HepG2 (cell line): ENCODE results near the gene IFT88. TPM values are rescaled to one million over a fixed set of nuclear protein-coding genes. Genes with fewer than 3 reads are reported as not detected.

Experiments
- ATAC-seq: fragments of 200-7000 bp; cut with Tn5 transposase; 3 replicates; pipeline ENCODE4 v1.9.1; 2020; ENCODE audit warnings: mild to moderate bottlenecking, moderate library complexity
- BruUV-seq: library from RNA; stranded (reverse); fragments of 400-500 nt; replicated peaks from 2 replicates; lab custom pipeline; 2021; lab: Mats Ljungman, UMichigan
- CTCF ChIA-PET: fragments of 300-600 bp; formaldehyde crosslinking; extraction: SDS; loops from one replicate; lab custom pipeline; 2021; ENCODE audit warnings: low total read pairs, inconsistent platforms, low intra/inter-chr PET ratio; lab: Yijun Ruan, JAX
- POLR2A ChIA-PET: fragments of 350-600 bp; sonication (Branson Sonifier 250); formaldehyde crosslinking; loops from one replicate; lab custom pipeline; 2020; ENCODE audit warnings: antibody characterized with exemption, inconsistent platforms; lab: Yijun Ruan, JAX
- DNase-seq: peaks from one replicate; pipeline ENCODE4 v3.0.0-alpha.2; 2015; ENCODE audit warnings: low spot score
- FAIRE-seq: peaks from 3 replicates; lab custom pipeline; 2011; peaks lifted over from hg19 to GRCh38; lab: Jason Lieb, UNC
- H2AFZ ChIP-seq: one replicate; pipeline ENCODE4 v1.6.1; 2011; ENCODE audit warnings: low read length, inconsistent platforms
- H3K27ac ChIP-seq: fragments of 300-600 bp; 3 replicates; pipeline ENCODE4 v1.8.0; 2011; ENCODE audit warnings: mixed run types, mild to moderate bottlenecking, mixed read lengths, low read length, inconsistent platforms; ENCODE audit not compliant: insufficient read depth; ENCODE audit errors: extremely low read length
- H3K27me3 ChIP-seq, 2 experiments: fragments of 200-600 bp in 1 of 2; 2 replicates in 1 of 2; 3 replicates in 1 of 2; pipeline versions ENCODE4 v1.6.0 to v1.8.0; 2011; ENCODE audit warnings: low read length in 2 of 2, mild to moderate bottlenecking in 2 of 2, moderate library complexity in 2 of 2, inconsistent platforms in 1 of 2; ENCODE audit not compliant: insufficient read depth in 2 of 2, control insufficient read depth in 1 of 2
- H3K36me3 ChIP-seq, 2 experiments: fragments of 200-600 bp in 1 of 2; replicated peaks in 1 of 2; 2 replicates in 1 of 2; 3 replicates in 1 of 2; pipeline versions ENCODE4 v1.5.1 to v1.8.0; 2011; ENCODE audit warnings: low read length in 2 of 2, inconsistent platforms in 1 of 2; ENCODE audit not compliant: insufficient read depth in 2 of 2, control insufficient read depth in 1 of 2
- H3K4me1 ChIP-seq: 2 replicates; pipeline ENCODE4 v1.5.1; 2012; ENCODE audit warnings: low read length, inconsistent platforms; ENCODE audit not compliant: insufficient read depth
- H3K4me2 ChIP-seq: 2 replicates; pipeline ENCODE4 v1.6.0; 2011; ENCODE audit warnings: low read depth, low read length, inconsistent platforms
- H3K4me3 ChIP-seq, 3 experiments: fragments of 200-600 bp in 1 of 3; sonication (generic), shearing (Covaris generic) in 1 of 3; replicated peaks in 1 of 3; 2 replicates each; pipeline ENCODE4 v1.5.1; 2011 to 2016; ENCODE audit warnings: low read length in 3 of 3, inconsistent platforms in 2 of 3, low read depth in 2 of 3, mild to moderate bottlenecking in 2 of 3, control low read depth in 1 of 3, mixed read lengths in 1 of 3; ENCODE audit not compliant: insufficient read depth in 1 of 3
- H3K79me2 ChIP-seq: one replicate; pipeline ENCODE4 v1.6.1; 2011; ENCODE audit warnings: low read length, inconsistent platforms; ENCODE audit not compliant: insufficient read depth
- H3K9ac ChIP-seq: 2 replicates; pipeline ENCODE4 v1.6.0; 2011; ENCODE audit warnings: mild to moderate bottlenecking, low read depth, low read length, inconsistent platforms; ENCODE audit not compliant: insufficient read depth
- H3K9me3 ChIP-seq: 2 replicates; pipeline ENCODE4 v1.5.1; 2012; ENCODE audit warnings: mild to moderate bottlenecking, low read length
- H4K20me1 ChIP-seq: 2 replicates; pipeline ENCODE4 v1.6.0; 2011; ENCODE audit warnings: inconsistent platforms, mild to moderate bottlenecking, low read length, moderate library complexity; ENCODE audit not compliant: insufficient read depth
- HOXA9 ChIP-seq: sonication (generic); formaldehyde crosslinking; IDR thresholded peaks from 2 replicates; pipeline ENCODE4 v1.8.1; 2022; ENCODE audit warnings: missing genetic modification reagents, mild to moderate bottlenecking, moderate library complexity, borderline replicate concordance
- HOXD1 ChIP-seq: sonication (generic); formaldehyde crosslinking; IDR thresholded peaks from 2 replicates; pipeline ENCODE4 v1.5.0; 2020; ENCODE audit warnings: missing genetic modification reagents
- SRF ChIP-seq: IDR thresholded peaks from 2 replicates; pipeline ENCODE4 v1.6.1; 2011; ENCODE audit warnings: mild to moderate bottlenecking, low read depth, low read length, moderate library complexity
- TAF15 ChIP-seq: fragments of 200-400 bp; formaldehyde crosslinking; IDR thresholded peaks from one replicate; pipeline ENCODE4 v1.6.1; 2018; ENCODE audit warnings: mild to moderate bottlenecking, low read depth, low read length; ENCODE audit not compliant: poor library complexity, severe bottlenecking
- TEAD2 ChIP-seq: sonication (generic); formaldehyde crosslinking; IDR thresholded peaks from 2 replicates; pipeline ENCODE4 v1.9.0; 2021; ENCODE audit warnings: missing genetic modification reagents
- TOPORS ChIP-seq: sonication (generic); formaldehyde crosslinking; IDR thresholded peaks from 2 replicates; pipeline ENCODE4 v1.8.0; 2023; ENCODE audit warnings: mild to moderate bottlenecking, missing genetic modification reagents
- XRCC5 ChIP-seq: fragments of 200-400 bp; formaldehyde crosslinking; optimal IDR thresholded peaks from 2 replicates; pipeline ENCODE3; 2017; ENCODE audit warnings: mild to moderate bottlenecking, low read length
- ZNF101 ChIP-seq: sonication (generic); formaldehyde crosslinking; IDR thresholded peaks from 2 replicates; pipeline ENCODE4 v1.4.0; 2020; ENCODE audit warnings: mild to moderate bottlenecking, low read depth, missing genetic modification reagents, borderline replicate concordance
- ZNF124 ChIP-seq: sonication (generic); formaldehyde crosslinking; IDR thresholded peaks from 2 replicates; pipeline ENCODE4 v1.4.0; 2020; ENCODE audit warnings: missing genetic modification reagents
- ZNF468 ChIP-seq: sonication (generic); formaldehyde crosslinking; IDR thresholded peaks from 2 replicates; pipeline ENCODE4 v1.8.0; 2022; ENCODE audit warnings: mild to moderate bottlenecking, moderate library complexity, missing genetic modification reagents
- ZNF564 ChIP-seq: sonication (generic); formaldehyde crosslinking; IDR thresholded peaks from 2 replicates; pipeline ENCODE4 v1.8.1; 2023; ENCODE audit warnings: mild to moderate bottlenecking, missing genetic modification reagents
- ZSCAN12 ChIP-seq: sonication (generic); formaldehyde crosslinking; IDR thresholded peaks from 2 replicates; pipeline ENCODE4 v1.9.0; 2021; ENCODE audit warnings: mild to moderate bottlenecking, missing genetic modification reagents
- in situ Hi-C: cut with HindIII; loops from 2 replicates; pipeline ENCODE4 v1.10.0; 2017; ENCODE audit warnings: low pct_unique_long_range_greater_than_20kb; ENCODE audit not compliant: extremely low pct_ligation_motif_present
- intact Hi-C: fragments of 100-400 bp; cut with micrococcal nuclease; formaldehyde crosslinking; loops from one replicate; pipeline ENCODE4 v1.10.0; 2022; ENCODE audit not compliant: unreplicated experiment
- polyA plus RNA-seq, 8 experiments: library from polyadenylated mRNA; depleted of rRNA in 3 of 8; stranded (reverse) in 7 of 8; unstranded in 1 of 8; fragments of >200 nt; fragmentation: Illumina TruSeq in 4 of 8; extraction: Trizol in 4 of 8; gene quantifications; 2 replicates each; pipeline versions ENCODE4 v1.2.1 to v1.2.3, GENCODE V29; 2011 to 2016; ENCODE audit warnings: low read depth in 4 of 8, missing spikeins in 1 of 8, mixed read lengths in 1 of 8; ENCODE audit not compliant: insufficient read depth in 1 of 8
- total RNA-seq, 5 experiments: library from RNA; depleted of rRNA; stranded (reverse); fragments of >200 nt; fragmentation: Illumina TruSeq; extraction: Trizol; gene quantifications; 2 replicates each; pipeline ENCODE4 v1.2.3, GENCODE V29; 2016; ENCODE audit warnings: low read depth in 1 of 5
- TF ChIP-seq, protein P1 (sequence below): IDR thresholded peaks from 2 replicates; pipeline ENCODE4 v1.6.1; 2016; ENCODE audit warnings: low read depth, borderline replicate concordance
- TF ChIP-seq, protein P2 (sequence below): sonication (generic); formaldehyde crosslinking; conservative IDR thresholded peaks from 2 replicates; pipeline ENCODE4 v1.5.0; 2020; ENCODE audit warnings: missing genetic modification reagents
- TF ChIP-seq, protein P3 (sequence below): sonication (generic); formaldehyde crosslinking; IDR thresholded peaks from 2 replicates; pipeline ENCODE4 v1.5.0; 2020; ENCODE audit warnings: missing genetic modification reagents, mild to moderate bottlenecking, borderline replicate concordance
- TF ChIP-seq, protein P4 (sequence below): sonication (generic); formaldehyde crosslinking; IDR thresholded peaks from 2 replicates; pipeline ENCODE4 v1.4.0; 2020; ENCODE audit warnings: mild to moderate bottlenecking, missing genetic modification reagents
- TF ChIP-seq, protein P5 (sequence below): sonication (generic); formaldehyde crosslinking; IDR thresholded peaks from 2 replicates; pipeline ENCODE4 v1.8.1; 2023; ENCODE audit warnings: mild to moderate bottlenecking, moderate library complexity, missing genetic modification reagents
- TF ChIP-seq, protein P6 (sequence below): sonication (generic); formaldehyde crosslinking; IDR thresholded peaks from 2 replicates; pipeline ENCODE4 v1.8.1; 2023; ENCODE audit warnings: mild to moderate bottlenecking, inconsistent platforms, moderate library complexity, missing genetic modification reagents, borderline replicate concordance

The IFT88 gene
- total and polyA plus RNA-seq, 2 of the 13 experiments (the other 11 are each of a cell fraction or from before 2014, with no cell fraction given), result 8.4 to 19.9 TPM

DNA sequence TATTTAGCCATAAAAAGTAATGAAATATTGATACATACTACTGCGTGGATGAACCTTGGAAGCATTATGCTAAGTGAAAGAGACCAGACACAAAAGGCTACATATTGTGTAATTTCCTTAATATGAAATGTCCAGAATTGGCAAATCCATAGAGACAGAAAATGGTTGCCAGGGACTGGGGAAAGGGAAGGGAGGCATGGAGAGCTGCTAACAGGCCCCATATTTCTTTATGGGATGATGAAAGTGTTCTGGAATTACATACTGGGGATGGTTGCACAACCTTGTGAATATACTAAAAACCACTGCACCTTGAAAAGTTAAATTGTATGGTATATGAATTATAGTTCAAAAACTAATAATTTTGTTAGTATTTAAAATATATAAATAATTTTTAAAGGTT is 3.6 kb downstream of the IFT88 start (continued):
- TF ChIP-seq, protein P1, sequence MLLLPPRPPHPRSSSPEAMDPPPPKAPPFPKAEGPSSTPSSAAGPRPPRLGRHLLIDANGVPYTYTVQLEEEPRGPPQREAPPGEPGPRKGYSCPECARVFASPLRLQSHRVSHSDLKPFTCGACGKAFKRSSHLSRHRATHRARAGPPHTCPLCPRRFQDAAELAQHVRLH (CRISPR knock-in tag), result no peak

DNA sequence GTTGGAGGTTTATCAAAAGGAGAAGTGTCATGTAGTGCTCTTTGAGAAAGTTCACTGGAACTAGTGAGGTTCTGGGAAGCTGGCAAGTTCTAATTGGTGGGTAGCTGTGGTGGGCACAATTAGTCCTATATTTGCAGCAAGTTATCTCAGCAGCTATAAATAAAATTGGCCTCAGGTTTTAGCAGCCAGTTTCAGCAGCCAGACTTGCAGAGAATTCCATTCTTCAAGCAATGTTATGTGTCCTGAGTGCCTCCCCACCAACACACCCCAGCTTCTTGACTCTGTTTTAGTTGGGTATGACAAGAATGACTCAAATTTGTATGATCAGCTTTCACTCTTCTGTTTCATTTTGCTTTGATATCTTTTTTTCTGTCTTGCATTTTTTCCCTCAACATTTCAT is 4.7 kb downstream of the IFT88 start:
- Histone ChIP-seq H3K79me2 (peaks cover 9% of the 10 kb centered on the region), H2AFZ (no peak overlapping the region), H3K36me3 (0 out of 5 replicates have a peak, but pooled peaks cover 0 to 3% of the 10 kb centered on the region in 2 experiments), H3K27me3 (no peaks in the 10 kb centered on the region), H3K9me3 (no peaks in the 10 kb centered on the region), H3K9ac (no peak overlapping the region), H3K4me2 (no peak overlapping the region), H3K4me1 (peaks cover 15% of the 10 kb centered on the region), H3K4me3 (no peak overlapping the region), H4K20me1 (no peaks in the 10 kb centered on the region), H3K27ac (no peak overlapping the region)
- BruUV-seq, result no TSS peak
- no peak for DNase-seq
- intact Hi-C loops (no loop called here), in situ Hi-C loops (no loop called here)
- ChIA-PET CTCF (no interaction called here), POLR2A (no interaction called here)
- no peak for FAIRE-seq
- ATAC-seq, result no peak
- no peak for TF ChIP-seq XRCC5
- no peak for TF ChIP-seq ZNF564 (CRISPR knock-in tag)
- TF ChIP-seq, protein P2, sequence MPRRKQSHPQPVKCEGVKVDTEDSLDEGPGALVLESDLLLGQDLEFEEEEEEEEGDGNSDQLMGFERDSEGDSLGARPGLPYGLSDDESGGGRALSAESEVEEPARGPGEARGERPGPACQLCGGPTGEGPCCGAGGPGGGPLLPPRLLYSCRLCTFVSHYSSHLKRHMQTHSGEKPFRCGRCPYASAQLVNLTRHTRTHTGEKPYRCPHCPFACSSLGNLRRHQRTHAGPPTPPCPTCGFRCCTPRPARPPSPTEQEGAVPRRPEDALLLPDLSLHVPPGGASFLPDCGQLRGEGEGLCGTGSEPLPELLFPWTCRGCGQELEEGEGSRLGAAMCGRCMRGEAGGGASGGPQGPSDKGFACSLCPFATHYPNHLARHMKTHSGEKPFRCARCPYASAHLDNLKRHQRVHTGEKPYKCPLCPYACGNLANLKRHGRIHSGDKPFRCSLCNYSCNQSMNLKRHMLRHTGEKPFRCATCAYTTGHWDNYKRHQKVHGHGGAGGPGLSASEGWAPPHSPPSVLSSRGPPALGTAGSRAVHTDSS (CRISPR knock-in tag), result no peak
- TF ChIP-seq HOXD1 (CRISPR knock-in tag), result no peak
- no peak for TF ChIP-seq ZNF468
- TF ChIP-seq SRF, result no peak
- TF ChIP-seq, protein P3, sequence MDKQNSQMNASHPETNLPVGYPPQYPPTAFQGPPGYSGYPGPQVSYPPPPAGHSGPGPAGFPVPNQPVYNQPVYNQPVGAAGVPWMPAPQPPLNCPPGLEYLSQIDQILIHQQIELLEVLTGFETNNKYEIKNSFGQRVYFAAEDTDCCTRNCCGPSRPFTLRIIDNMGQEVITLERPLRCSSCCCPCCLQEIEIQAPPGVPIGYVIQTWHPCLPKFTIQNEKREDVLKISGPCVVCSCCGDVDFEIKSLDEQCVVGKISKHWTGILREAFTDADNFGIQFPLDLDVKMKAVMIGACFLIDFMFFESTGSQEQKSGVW (CRISPR knock-in tag), result no peak
- TF ChIP-seq, protein P4, sequence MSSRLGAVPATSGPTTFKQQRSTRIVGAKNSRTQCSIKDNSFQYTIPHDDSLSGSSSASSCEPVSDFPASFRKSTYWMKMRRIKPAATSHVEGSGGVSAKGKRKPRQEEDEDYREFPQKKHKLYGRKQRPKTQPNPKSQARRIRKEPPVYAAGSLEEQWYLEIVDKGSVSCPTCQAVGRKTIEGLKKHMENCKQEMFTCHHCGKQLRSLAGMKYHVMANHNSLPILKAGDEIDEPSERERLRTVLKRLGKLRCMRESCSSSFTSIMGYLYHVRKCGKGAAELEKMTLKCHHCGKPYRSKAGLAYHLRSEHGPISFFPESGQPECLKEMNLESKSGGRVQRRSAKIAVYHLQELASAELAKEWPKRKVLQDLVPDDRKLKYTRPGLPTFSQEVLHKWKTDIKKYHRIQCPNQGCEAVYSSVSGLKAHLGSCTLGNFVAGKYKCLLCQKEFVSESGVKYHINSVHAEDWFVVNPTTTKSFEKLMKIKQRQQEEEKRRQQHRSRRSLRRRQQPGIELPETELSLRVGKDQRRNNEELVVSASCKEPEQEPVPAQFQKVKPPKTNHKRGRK (CRISPR knock-in tag), result no peak
- TF ChIP-seq TAF15, result no peak
- no peak for TF ChIP-seq HOXA9 (CRISPR knock-in tag)
- no peak for TF ChIP-seq ZNF101
- TF ChIP-seq ZSCAN12 (CRISPR knock-in tag), result no peak
- TF ChIP-seq, protein P5, sequence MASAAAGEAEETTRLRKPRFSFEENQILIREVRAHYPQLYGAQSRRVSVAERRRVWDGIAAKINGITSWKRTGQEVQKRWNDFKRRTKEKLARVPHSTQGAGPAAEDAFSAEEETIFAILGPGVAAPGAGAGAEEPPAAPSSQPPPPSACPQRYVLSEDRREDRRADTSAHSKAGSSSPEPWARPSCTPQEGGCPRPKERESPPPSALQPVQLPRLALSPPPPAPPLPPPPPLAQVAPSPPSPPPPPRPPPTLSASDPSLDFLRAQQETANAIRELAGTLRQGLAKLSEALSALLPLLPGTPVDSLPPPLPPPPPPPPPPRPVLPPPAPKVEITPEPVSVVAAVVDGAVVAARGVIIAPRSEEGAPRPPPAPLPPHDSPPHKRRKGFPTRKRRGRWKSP (CRISPR knock-in tag), result no peak
- no peak for TF ChIP-seq TOPORS (CRISPR knock-in tag)
- TF ChIP-seq, protein P6, sequence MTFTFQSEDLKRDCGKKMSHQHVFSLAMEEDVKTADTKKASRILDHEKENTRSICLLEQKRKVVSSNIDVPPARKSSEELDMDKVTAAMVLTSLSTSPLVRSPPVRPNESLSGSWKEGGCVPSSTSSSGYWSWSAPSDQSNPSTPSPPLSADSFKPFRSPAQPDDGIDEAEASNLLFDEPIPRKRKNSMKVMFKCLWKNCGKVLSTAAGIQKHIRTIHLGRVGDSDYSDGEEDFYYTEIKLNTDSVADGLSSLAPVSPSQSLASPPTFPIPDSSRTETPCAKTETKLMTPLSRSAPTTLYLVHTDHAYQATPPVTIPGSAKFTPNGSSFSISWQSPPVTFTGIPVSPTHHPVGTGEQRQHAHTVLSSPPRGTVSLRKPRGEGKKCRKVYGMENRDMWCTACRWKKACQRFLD (CRISPR knock-in tag), result no peak
- TF ChIP-seq ZNF124 (CRISPR knock-in tag), result no peak
- TF ChIP-seq TEAD2 (CRISPR knock-in tag), result no peak
